HepG2 (cell line): ENCODE measurements around the gene PIP5K1C. TPM values are rescaled to one million over a fixed set of nuclear protein-coding genes. Genes with fewer than 3 reads are reported as not detected.
A peak's percentile ranks its signal among the peaks of the same experiment; 100 is the strongest.

Experiments used
- CC2D1A ChIP-seq: sonication (generic); formaldehyde crosslinking; IDR thresholded peaks from 2 replicates; pipeline ENCODE4 v1.8.1; 2023; ENCODE audit warnings: mild to moderate bottlenecking, missing genetic modification reagents
- EHMT2 ChIP-seq: fragments of 200-600 bp; sonication (generic); IDR thresholded peaks from 2 replicates; pipeline ENCODE4 v1.7.0; 2017; ENCODE audit warnings: antibody characterized with exemption, low read depth, low read length, borderline replicate concordance
- ETV5 ChIP-seq: IDR thresholded peaks from 2 replicates; pipeline ENCODE4 v1.6.1; 2018; ENCODE audit warnings: missing biosample characterization, missing genetic modification reagents, inconsistent platforms, borderline replicate concordance
- FOXA1 ChIP-seq, 2 experiments: fragments of 450-650 bp in 1 of 2; sonication (generic) in 1 of 2; formaldehyde crosslinking in 1 of 2; IDR thresholded peaks; 2 replicates each; pipeline versions ENCODE4 v1.4.0 to v1.6.1; 2016 to 2020; ENCODE audit warnings: missing genetic modification reagents in 1 of 2
- HOXA7 ChIP-seq: sonication (generic); formaldehyde crosslinking; IDR thresholded peaks from 2 replicates; pipeline ENCODE4 v1.8.1; 2022; ENCODE audit warnings: mild to moderate bottlenecking, missing genetic modification reagents, moderate library complexity
- MBNL3 ChIP-seq: fragments of 250-450 bp; sonication (Bioruptor Pico); conservative IDR thresholded peaks from 2 replicates; pipeline ENCODE4 v1.8.0; 2022; ENCODE audit warnings: mild to moderate bottlenecking, inconsistent platforms
- PHF20 ChIP-seq: sonication (generic); formaldehyde crosslinking; IDR thresholded peaks from 2 replicates; pipeline ENCODE4 v1.5.0; 2020; ENCODE audit warnings: mild to moderate bottlenecking, missing genetic modification reagents
- RFXANK ChIP-seq: IDR thresholded peaks from 2 replicates; pipeline ENCODE4 v1.6.1; 2016
- RXRA ChIP-seq: sonication (generic); formaldehyde crosslinking; IDR thresholded peaks from 2 replicates; pipeline ENCODE4 v1.5.1; 2020; ENCODE audit warnings: missing genetic modification reagents
- SYNCRIP ChIP-seq: fragments of 200-400 bp; formaldehyde crosslinking; IDR thresholded peaks from 2 replicates; pipeline ENCODE4 v1.6.1; 2018; ENCODE audit warnings: mild to moderate bottlenecking, low read depth, low read length; ENCODE audit not compliant: insufficient read depth
- ZFYVE20 ChIP-seq: sonication (generic); formaldehyde crosslinking; IDR thresholded peaks from 2 replicates; pipeline ENCODE4 v1.8.0; 2023; ENCODE audit warnings: low read depth, mild to moderate bottlenecking, moderate library complexity, missing genetic modification reagents, borderline replicate concordance
- ZNF136 ChIP-seq: sonication (generic); formaldehyde crosslinking; IDR thresholded peaks from 2 replicates; pipeline ENCODE4 v1.8.1; 2022; ENCODE audit warnings: low read depth, mild to moderate bottlenecking, moderate library complexity, missing genetic modification reagents
- ZNF350 ChIP-seq: sonication (generic); formaldehyde crosslinking; IDR thresholded peaks from 2 replicates; pipeline ENCODE4 v1.4.0; 2020; ENCODE audit warnings: mild to moderate bottlenecking, low read depth, missing genetic modification reagents, borderline replicate concordance
- ZNF709 ChIP-seq: sonication (generic); formaldehyde crosslinking; IDR thresholded peaks from 2 replicates; pipeline ENCODE4 v1.5.0; 2020; ENCODE audit warnings: mild to moderate bottlenecking, missing genetic modification reagents
- polyA plus RNA-seq, 8 experiments: library from polyadenylated mRNA; depleted of rRNA in 3 of 8; stranded (reverse) in 7 of 8; unstranded in 1 of 8; fragments of >200 nt; fragmentation: Illumina TruSeq in 4 of 8; extraction: Trizol in 4 of 8; gene quantifications; 2 replicates each; pipeline versions ENCODE4 v1.2.1 to v1.2.3, GENCODE V29; 2011 to 2016; ENCODE audit warnings: low read depth in 4 of 8, missing spikeins in 1 of 8, mixed read lengths in 1 of 8; ENCODE audit not compliant: insufficient read depth in 1 of 8
- total RNA-seq, 5 experiments: library from RNA; depleted of rRNA; stranded (reverse); fragments of >200 nt; fragmentation: Illumina TruSeq; extraction: Trizol; gene quantifications; 2 replicates each; pipeline ENCODE4 v1.2.3, GENCODE V29; 2016; ENCODE audit warnings: low read depth in 1 of 5
- TF ChIP-seq, protein P1 (sequence below): sonication (generic); formaldehyde crosslinking; IDR thresholded peaks from 2 replicates; pipeline ENCODE4 v1.4.0; 2020; ENCODE audit warnings: missing genetic modification reagents
- TF ChIP-seq, protein P2 (sequence below): IDR thresholded peaks from 2 replicates; pipeline ENCODE4 v1.6.1; 2012; ENCODE audit warnings: low read length, improper control_type of control experiment
- TF ChIP-seq, protein P3 (sequence below): sonication (generic); formaldehyde crosslinking; IDR thresholded peaks from 2 replicates; pipeline ENCODE4 v1.5.0; 2020; ENCODE audit warnings: mild to moderate bottlenecking, missing genetic modification reagents
- TF ChIP-seq, protein P4 (sequence below): sonication (generic); formaldehyde crosslinking; IDR thresholded peaks from 2 replicates; pipeline ENCODE4 v1.5.1; 2020; ENCODE audit warnings: missing genetic modification reagents, mild to moderate bottlenecking, borderline replicate concordance

The PIP5K1C gene
- total and polyA plus RNA-seq, 2 of the 13 experiments (the other 11 are each of a cell fraction or from before 2014, with no cell fraction given) = 3.6 to 4.3 TPM

DNA sequence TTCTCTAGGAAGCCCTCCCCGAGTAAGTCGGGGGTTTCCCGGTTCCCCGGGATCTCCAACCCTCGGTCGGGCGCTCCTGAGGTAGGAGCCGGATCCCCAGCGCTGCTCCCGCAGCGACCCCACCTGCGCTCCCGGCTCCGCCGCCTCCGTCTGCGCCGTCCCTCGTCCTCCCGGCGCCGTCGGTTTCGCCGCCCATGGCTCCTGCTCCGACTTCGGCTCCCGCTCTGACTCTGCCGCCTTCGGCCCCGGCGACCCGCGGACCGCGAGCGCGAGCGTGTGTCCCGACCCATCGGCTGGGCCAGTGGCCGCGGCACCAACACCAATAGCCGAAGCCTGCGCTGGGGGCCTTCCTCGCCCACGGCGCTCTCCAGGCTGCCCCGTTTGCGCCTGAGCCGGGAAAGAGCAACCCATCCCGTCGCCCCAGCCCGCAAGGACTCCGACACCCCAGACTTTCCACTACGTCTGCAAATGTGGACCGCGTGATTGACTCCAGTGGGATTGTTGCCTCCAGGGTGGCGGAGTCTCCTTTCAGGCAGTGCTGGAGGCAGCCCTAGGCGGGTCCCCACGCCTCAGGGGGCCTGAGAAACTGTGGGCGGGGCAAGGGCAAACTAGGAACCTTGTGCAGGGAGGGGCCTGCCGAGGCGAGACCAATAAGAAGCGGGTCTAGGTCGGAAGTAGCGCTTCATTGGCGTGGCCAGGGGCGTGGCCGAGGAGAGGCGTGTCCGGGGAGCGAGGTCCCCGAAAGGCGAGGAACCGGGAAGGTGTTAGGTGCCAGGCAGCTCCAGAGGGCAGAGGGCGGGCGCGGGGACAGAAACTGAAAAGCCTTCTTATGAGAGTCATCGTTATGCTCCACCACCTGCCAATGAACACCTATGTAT, 73.6 kb downstream of the PIP5K1C start, which contains the start of gene CACTIN (continued):
- TF ChIP-seq ZNF136 (CRISPR knock-in tag) (no peak), RXRA (CRISPR knock-in tag) (peak; percentile 85), FOXA1 (IDR thresholded peaks at IDR 0.05) (no peak), FOXA1 (CRISPR knock-in tag; IDR thresholded peaks at IDR 0.05) (peak; percentile 4; the same call in 1 of the 2 replicates), HOXA7 (CRISPR knock-in tag) (no peak), MBNL3 (CRISPR knock-in tag) (no peak), ZFYVE20 (CRISPR knock-in tag) (0 out of 2 replicates have a peak, but pooled peaks have one; percentile 47), EHMT2 (no peak), RFXANK (CRISPR knock-in tag) (peak; percentile 62; the same call in 1 of the 2 replicates), SYNCRIP (no peak), ZNF709 (CRISPR knock-in tag) (peak; percentile 75), ZNF350 (peak; percentile 92), CC2D1A (CRISPR knock-in tag) (no peak), PHF20 (CRISPR knock-in tag) (peak; percentile 99), ETV5 (no peak; the same call in 1 of the 2 replicates)
- TF ChIP-seq, protein P1, sequence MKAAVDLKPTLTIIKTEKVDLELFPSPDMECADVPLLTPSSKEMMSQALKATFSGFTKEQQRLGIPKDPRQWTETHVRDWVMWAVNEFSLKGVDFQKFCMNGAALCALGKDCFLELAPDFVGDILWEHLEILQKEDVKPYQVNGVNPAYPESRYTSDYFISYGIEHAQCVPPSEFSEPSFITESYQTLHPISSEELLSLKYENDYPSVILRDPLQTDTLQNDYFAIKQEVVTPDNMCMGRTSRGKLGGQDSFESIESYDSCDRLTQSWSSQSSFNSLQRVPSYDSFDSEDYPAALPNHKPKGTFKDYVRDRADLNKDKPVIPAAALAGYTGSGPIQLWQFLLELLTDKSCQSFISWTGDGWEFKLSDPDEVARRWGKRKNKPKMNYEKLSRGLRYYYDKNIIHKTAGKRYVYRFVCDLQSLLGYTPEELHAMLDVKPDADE (CRISPR knock-in tag) = no peak
- TF ChIP-seq, protein P2, sequence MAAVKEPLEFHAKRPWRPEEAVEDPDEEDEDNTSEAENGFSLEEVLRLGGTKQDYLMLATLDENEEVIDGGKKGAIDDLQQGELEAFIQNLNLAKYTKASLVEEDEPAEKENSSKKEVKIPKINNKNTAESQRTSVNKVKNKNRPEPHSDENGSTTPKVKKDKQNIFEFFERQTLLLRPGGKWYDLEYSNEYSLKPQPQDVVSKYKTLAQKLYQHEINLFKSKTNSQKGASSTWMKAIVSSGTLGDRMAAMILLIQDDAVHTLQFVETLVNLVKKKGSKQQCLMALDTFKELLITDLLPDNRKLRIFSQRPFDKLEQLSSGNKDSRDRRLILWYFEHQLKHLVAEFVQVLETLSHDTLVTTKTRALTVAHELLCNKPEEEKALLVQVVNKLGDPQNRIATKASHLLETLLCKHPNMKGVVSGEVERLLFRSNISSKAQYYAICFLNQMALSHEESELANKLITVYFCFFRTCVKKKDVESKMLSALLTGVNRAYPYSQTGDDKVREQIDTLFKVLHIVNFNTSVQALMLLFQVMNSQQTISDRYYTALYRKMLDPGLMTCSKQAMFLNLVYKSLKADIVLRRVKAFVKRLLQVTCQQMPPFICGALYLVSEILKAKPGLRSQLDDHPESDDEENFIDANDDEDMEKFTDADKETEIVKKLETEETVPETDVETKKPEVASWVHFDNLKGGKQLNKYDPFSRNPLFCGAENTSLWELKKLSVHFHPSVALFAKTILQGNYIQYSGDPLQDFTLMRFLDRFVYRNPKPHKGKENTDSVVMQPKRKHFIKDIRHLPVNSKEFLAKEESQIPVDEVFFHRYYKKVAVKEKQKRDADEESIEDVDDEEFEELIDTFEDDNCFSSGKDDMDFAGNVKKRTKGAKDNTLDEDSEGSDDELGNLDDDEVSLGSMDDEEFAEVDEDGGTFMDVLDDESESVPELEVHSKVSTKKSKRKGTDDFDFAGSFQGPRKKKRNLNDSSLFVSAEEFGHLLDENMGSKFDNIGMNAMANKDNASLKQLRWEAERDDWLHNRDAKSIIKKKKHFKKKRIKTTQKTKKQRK = no peak
- TF ChIP-seq, protein P3, sequence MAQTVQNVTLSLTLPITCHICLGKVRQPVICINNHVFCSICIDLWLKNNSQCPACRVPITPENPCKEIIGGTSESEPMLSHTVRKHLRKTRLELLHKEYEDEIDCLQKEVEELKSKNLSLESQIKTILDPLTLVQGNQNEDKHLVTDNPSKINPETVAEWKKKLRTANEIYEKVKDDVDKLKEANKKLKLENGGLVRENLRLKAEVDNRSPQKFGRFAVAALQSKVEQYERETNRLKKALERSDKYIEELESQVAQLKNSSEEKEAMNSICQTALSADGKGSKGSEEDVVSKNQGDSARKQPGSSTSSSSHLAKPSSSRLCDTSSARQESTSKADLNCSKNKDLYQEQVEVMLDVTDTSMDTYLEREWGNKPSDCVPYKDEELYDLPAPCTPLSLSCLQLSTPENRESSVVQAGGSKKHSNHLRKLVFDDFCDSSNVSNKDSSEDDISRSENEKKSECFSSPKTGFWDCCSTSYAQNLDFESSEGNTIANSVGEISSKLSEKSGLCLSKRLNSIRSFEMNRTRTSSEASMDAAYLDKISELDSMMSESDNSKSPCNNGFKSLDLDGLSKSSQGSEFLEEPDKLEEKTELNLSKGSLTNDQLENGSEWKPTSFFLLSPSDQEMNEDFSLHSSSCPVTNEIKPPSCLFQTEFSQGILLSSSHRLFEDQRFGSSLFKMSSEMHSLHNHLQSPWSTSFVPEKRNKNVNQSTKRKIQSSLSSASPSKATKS (CRISPR knock-in tag) = no peak
- TF ChIP-seq, protein P4, sequence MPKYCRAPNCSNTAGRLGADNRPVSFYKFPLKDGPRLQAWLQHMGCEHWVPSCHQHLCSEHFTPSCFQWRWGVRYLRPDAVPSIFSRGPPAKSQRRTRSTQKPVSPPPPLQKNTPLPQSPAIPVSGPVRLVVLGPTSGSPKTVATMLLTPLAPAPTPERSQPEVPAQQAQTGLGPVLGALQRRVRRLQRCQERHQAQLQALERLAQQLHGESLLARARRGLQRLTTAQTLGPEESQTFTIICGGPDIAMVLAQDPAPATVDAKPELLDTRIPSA (CRISPR knock-in tag) = peak; percentile 91; the same call in 1 of the 2 replicates
